HepG2 (cell line): ENCODE measurements around the gene PPP1R8. TPM values are rescaled to one million over a fixed set of nuclear protein-coding genes. Genes with fewer than 3 reads are reported as not detected.

ENCODE experiments used
- ARID4A ChIP-seq: sonication (generic); formaldehyde crosslinking; IDR thresholded peaks from 2 replicates; pipeline ENCODE4 v1.5.0; 2020; ENCODE audit warnings: mild to moderate bottlenecking, missing genetic modification reagents, borderline replicate concordance
- FOSL2 ChIP-seq: sonication (generic); formaldehyde crosslinking; IDR thresholded peaks from 2 replicates; pipeline ENCODE4 v1.4.0; 2020; ENCODE audit warnings: missing genetic modification reagents
- FOXO1 ChIP-seq: sonication (generic); formaldehyde crosslinking; IDR thresholded peaks from 2 replicates; pipeline ENCODE4 v1.4.0; 2020; ENCODE audit warnings: missing genetic modification reagents
- FOXP1 ChIP-seq, 2 experiments: fragments of 450-650 bp in 1 of 2; IDR thresholded peaks; 2 replicates each; pipeline ENCODE4 v1.6.1; 2017 to 2018; ENCODE audit warnings: antibody characterized with exemption in 1 of 2
- GFI1 ChIP-seq: sonication (generic); formaldehyde crosslinking; IDR thresholded peaks from 2 replicates; pipeline ENCODE4 v1.5.0; 2020; ENCODE audit warnings: missing genetic modification reagents, mild to moderate bottlenecking, borderline replicate concordance
- MAFF ChIP-seq: IDR thresholded peaks from 2 replicates; pipeline ENCODE4 v1.6.1; 2011; ENCODE audit warnings: low read depth, low read length, improper control_type of control experiment
- MAFK ChIP-seq, 2 experiments: IDR thresholded peaks in 1 of 2; conservative IDR thresholded peaks in 1 of 2; 2 replicates each; pipeline ENCODE4 v1.6.1; 2011; ENCODE audit warnings: improper control_type of control experiment in 2 of 2, low read length in 2 of 2
- NFAT5 ChIP-seq: sonication (generic); formaldehyde crosslinking; IDR thresholded peaks from 2 replicates; pipeline ENCODE4 v1.4.0; 2020; ENCODE audit warnings: missing genetic modification reagents
- NKX3-1 ChIP-seq: sonication (generic); formaldehyde crosslinking; IDR thresholded peaks from 2 replicates; pipeline ENCODE4 v1.5.0; 2020; ENCODE audit warnings: missing genetic modification reagents
- PCBP2 ChIP-seq: fragments of 200-400 bp; formaldehyde crosslinking; optimal IDR thresholded peaks from 2 replicates; pipeline ENCODE3; 2018; ENCODE audit warnings: low read length, low read depth; ENCODE audit not compliant: poor library complexity, severe bottlenecking
- PHF21A ChIP-seq: sonication (generic); formaldehyde crosslinking; IDR thresholded peaks from 2 replicates; pipeline ENCODE4 v1.5.0; 2020; ENCODE audit warnings: mild to moderate bottlenecking, missing genetic modification reagents
- POLR2A ChIP-seq, 2 experiments: IDR thresholded peaks; 2 replicates each; pipeline ENCODE4 v1.6.1; 2011; ENCODE audit warnings: low read depth in 2 of 2, low read length in 2 of 2, mild to moderate bottlenecking in 1 of 2, moderate library complexity in 1 of 2; ENCODE audit not compliant: insufficient read depth in 1 of 2
- RAD51 ChIP-seq: fragments of 450-650 bp; IDR thresholded peaks from 2 replicates; pipeline ENCODE4 v1.6.1; 2016; ENCODE audit warnings: borderline replicate concordance
- RARA ChIP-seq: IDR thresholded peaks from 2 replicates; pipeline ENCODE4 v1.6.1; 2016; ENCODE audit warnings: missing genetic modification reagents, missing compliant biosample characterization
- SALL1 ChIP-seq: sonication (generic); formaldehyde crosslinking; IDR thresholded peaks from 2 replicates; pipeline ENCODE4 v1.8.0; 2022; ENCODE audit warnings: mild to moderate bottlenecking, missing genetic modification reagents
- SIX1 ChIP-seq: sonication (generic); formaldehyde crosslinking; IDR thresholded peaks from 2 replicates; pipeline ENCODE4 v1.4.0; 2020; ENCODE audit warnings: missing genetic modification reagents, borderline replicate concordance
- SOX13 ChIP-seq, 3 experiments: fragments of 450-650 bp in 1 of 3; sonication (generic) in 1 of 3; formaldehyde crosslinking in 1 of 3; IDR thresholded peaks in 2 of 3; conservative IDR thresholded peaks in 1 of 3; 2 replicates each; pipeline versions ENCODE4 v1.5.0 to v1.6.1; 2016 to 2020; ENCODE audit warnings: antibody characterized with exemption in 1 of 3, mild to moderate bottlenecking in 1 of 3, missing compliant biosample characterization in 1 of 3, missing genetic modification reagents in 1 of 3, moderate library complexity in 1 of 3
- TCF7 ChIP-seq: sonication (generic); IDR thresholded peaks from 2 replicates; pipeline ENCODE4 v1.6.1; 2016; ENCODE audit warnings: antibody characterized with exemption, low read depth
- ZNF556 ChIP-seq: sonication (generic); formaldehyde crosslinking; IDR thresholded peaks from 2 replicates; pipeline ENCODE4 v1.4.0; 2020; ENCODE audit warnings: mild to moderate bottlenecking, missing genetic modification reagents, borderline replicate concordance
- ZNF605 ChIP-seq: sonication (generic); formaldehyde crosslinking; IDR thresholded peaks from 2 replicates; pipeline ENCODE4 v1.8.0; 2022; ENCODE audit warnings: mild to moderate bottlenecking, missing genetic modification reagents
- polyA plus RNA-seq, 8 experiments: library from polyadenylated mRNA; depleted of rRNA in 3 of 8; stranded (reverse) in 7 of 8; unstranded in 1 of 8; fragments of >200 nt; fragmentation: Illumina TruSeq in 4 of 8; extraction: Trizol in 4 of 8; gene quantifications; 2 replicates each; pipeline versions ENCODE4 v1.2.1 to v1.2.3, GENCODE V29; 2011 to 2016; ENCODE audit warnings: low read depth in 4 of 8, missing spikeins in 1 of 8, mixed read lengths in 1 of 8; ENCODE audit not compliant: insufficient read depth in 1 of 8
- total RNA-seq, 5 experiments: library from RNA; depleted of rRNA; stranded (reverse); fragments of >200 nt; fragmentation: Illumina TruSeq; extraction: Trizol; gene quantifications; 2 replicates each; pipeline ENCODE4 v1.2.3, GENCODE V29; 2016; ENCODE audit warnings: low read depth in 1 of 5

PPP1R8 gene
- total and polyA plus RNA-seq, 2 of the 13 experiments (the other 11 are each of a cell fraction or from before 2014, with no cell fraction given): 38.3 to 62.2 TPM

DNA sequence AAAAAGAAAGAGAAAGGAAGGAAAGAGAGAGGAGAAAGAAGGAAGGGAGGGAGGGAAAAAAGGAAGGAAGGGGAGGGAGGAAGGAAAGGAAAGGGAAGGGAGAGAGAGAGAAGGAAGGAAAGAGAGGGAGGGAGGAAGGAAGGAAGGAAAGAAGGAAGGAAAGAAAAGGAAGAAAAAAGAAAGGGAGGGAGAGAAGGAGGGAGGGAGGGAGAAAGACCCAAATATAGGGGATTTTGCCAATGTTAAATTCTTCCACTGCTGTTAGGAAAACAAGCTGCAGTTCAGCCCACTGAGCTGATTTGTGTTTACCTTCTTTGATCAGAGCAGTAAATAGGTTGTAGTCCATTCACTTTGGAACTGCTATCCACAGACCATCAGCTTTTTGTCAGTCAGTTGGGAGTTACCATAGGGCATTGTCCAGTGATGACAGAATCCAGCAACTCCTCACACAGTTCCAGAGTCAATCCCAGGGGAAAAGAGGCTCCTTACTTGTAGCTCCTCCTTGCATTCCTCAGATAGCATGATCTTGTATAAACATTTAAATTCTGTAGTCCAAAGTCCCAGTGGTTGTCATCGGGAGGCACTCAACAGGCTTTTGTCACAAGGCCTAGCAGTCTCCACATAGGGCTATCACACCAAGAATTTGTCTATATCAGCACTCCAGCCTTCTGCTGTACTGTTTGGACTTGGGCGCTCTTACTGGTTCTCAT is 13.5 kb upstream of the PPP1R8 start (continued):
- TF ChIP-seq NFAT5 (CRISPR knock-in tag): no peak
- no peak for TF ChIP-seq ZNF605 (CRISPR knock-in tag)
- no peak for TF ChIP-seq NKX3-1 (CRISPR knock-in tag)
- TF ChIP-seq MAFF: peak; percentile 85
- 0 out of 2 replicates have a peak, but pooled peaks have one; percentile 10 for TF ChIP-seq RAD51
- TF ChIP-seq SIX1: peak; percentile 38; the same call in 1 of the 2 replicates
- 0 out of 2 replicates have a peak, but pooled peaks have one; percentile 24 for TF ChIP-seq GFI1 (CRISPR knock-in tag)
- peak in 1 of 2 experiments; percentile 47; a peak in 1 of 4 replicates for TF ChIP-seq POLR2A (IDR thresholded peaks at IDR 0.05; ENCODE audit: insufficient read depth in 1 of 2, low read depth in 2 of 2, low read length in 2 of 2)
- TF ChIP-seq FOXO1 (CRISPR knock-in tag): peak; percentile 38; the same call in 1 of the 2 replicates
- TF ChIP-seq PCBP2: peak; percentile 87
- peak; percentile 28; the same call in 1 of the 2 replicates for TF ChIP-seq FOSL2 (CRISPR knock-in tag)
- peak; percentile 57; the same call in 1 of the 2 replicates for TF ChIP-seq ZNF556 (CRISPR knock-in tag)
- TF ChIP-seq ARID4A (CRISPR knock-in tag): peak; percentile 51; the same call in 1 of the 2 replicates
- TF ChIP-seq PHF21A (CRISPR knock-in tag): no peak
- peak; percentile 24; the same call in 1 of the 2 replicates for TF ChIP-seq TCF7
- TF ChIP-seq SALL1 (CRISPR knock-in tag): peak; percentile 67
- TF ChIP-seq RARA: peak; percentile 7; the same call in 1 of the 2 replicates
- peak; percentile 83 to 97 for TF ChIP-seq MAFK (conservative IDR thresholded peaks at IDR 0.05 in 1 of 2, IDR thresholded peaks at IDR 0.05 in 1 of 2; ENCODE audit: low read length in 2 of 2)
- TF ChIP-seq SOX13 (IDR thresholded peaks at IDR 0.05): no peak
- TF ChIP-seq SOX13 (CRISPR knock-in tag; conservative IDR thresholded peaks at IDR 0.05 in 1 of 2, IDR thresholded peaks at IDR 0.05 in 1 of 2): peak in 1 of 2 experiments; percentile 75; a peak in 2 of 4 replicates
- peak; percentile 96 for TF ChIP-seq FOXP1 (IDR thresholded peaks at IDR 0.05)
- TF ChIP-seq FOXP1 (CRISPR knock-in tag; IDR thresholded peaks at IDR 0.05): peak; percentile 95
